Naive thymus-derived CD8-positive, alpha-beta T cell (primary cell): ENCODE results near the gene GPBP1. TPM values are rescaled to one million over a fixed set of nuclear protein-coding genes. Genes with fewer than 3 reads are reported as not detected.

Source experiments
- ATAC-seq, 2 donors: fragments of 150-1000 bp; cut with Tn5 transposase in 1 of 2; sonication (Bioruptor Pico), chemical (Tn5 transposase) in 1 of 2; 1 replicate in 1 of 2; 2 replicates in 1 of 2; pipeline ENCODE4 v1.10.0; 2021; ENCODE audit warnings: mild to moderate bottlenecking in 2 of 2, moderate library complexity in 2 of 2
- POLR2A ChIA-PET: fragments of 350-600 bp; sonication (Branson Sonifier 250); formaldehyde crosslinking; loops from one replicate; lab custom pipeline; 2021; ENCODE audit warnings: antibody characterized with exemption; lab: Charles Lee
- DNase-seq, 10 donors: peaks; one replicate each; pipeline versions ENCODE4 v3.0.0 to v3.0.0-alpha.2; 2020 to 2022
- H3K27ac Mint-ChIP-seq, 10 donors: one replicate each; pipeline ENCODE4 v1.8.0; 2020 to 2022; ENCODE audit warnings: mild to moderate bottlenecking in 10 of 10, mixed read lengths in 10 of 10, moderate library complexity in 4 of 10, inconsistent platforms in 1 of 10
- H3K27me3 Mint-ChIP-seq, 5 donors: one replicate each; pipeline ENCODE4 v1.8.0; 2021 to 2022; ENCODE audit warnings: mixed read lengths in 5 of 5
- H3K36me3 Mint-ChIP-seq, 3 donors: one replicate each; pipeline ENCODE4 v1.8.0; 2020 to 2022; ENCODE audit warnings: mixed read lengths in 3 of 3, mild to moderate bottlenecking in 2 of 3, inconsistent platforms in 1 of 3
- H3K4me1 Mint-ChIP-seq, 4 donors: one replicate each; pipeline ENCODE4 v1.8.0; 2021 to 2022; ENCODE audit warnings: mixed read lengths in 4 of 4
- H3K4me3 Mint-ChIP-seq, 10 donors: one replicate each; pipeline ENCODE4 v1.8.0; 2020 to 2022; ENCODE audit warnings: mild to moderate bottlenecking in 10 of 10, mixed read lengths in 10 of 10, moderate library complexity in 6 of 10, inconsistent platforms in 1 of 10
- H3K9me3 Mint-ChIP-seq, 9 donors: one replicate each; pipeline ENCODE4 v1.8.0; 2020 to 2022; ENCODE audit warnings: mixed read lengths in 9 of 9, mild to moderate bottlenecking in 3 of 9, inconsistent platforms in 1 of 9, moderate library complexity in 1 of 9
- polyA plus RNA-seq, 3 donors: library from polyadenylated mRNA; unstranded; fragments of 300-500 nt; fragmentation: Illumina TruSeq; gene quantifications; one replicate each; pipeline ENCODE4 v1.2.3, GENCODE V29; 2021
- total RNA-seq, 8 experiments: library from RNA in 2 of 8; stranded (reverse) in 2 of 8; gene quantifications; one replicate each; pipeline ENCODE4 v1.2.3 and lab custom pipeline; 2021 to 2026

Gene GPBP1
- total and polyA plus RNA-seq, 5 experiments from 2014 or later, result 69.8 to 168 (median 97.1) TPM

- no peak for ATAC-seq
- Mint-ChIP-seq H3K27me3 (no peaks in the 10 kb centered on the region), H3K4me3 (no peak overlapping the region), H3K4me1 (peaks cover 22 to 68% (median 42%) of the 10 kb centered on the region in 4 donors), H3K36me3 (peaks cover 0 to 73% (median 4%) of the 10 kb centered on the region in 3 donors), H3K9me3 (no peaks in the 10 kb centered on the region), H3K27ac (peak overlapping the region in 6 of 10 donors; percentile 36 to 83 (median 79))
- DNase-seq, result no peak
- POLR2A ChIA-PET, result interaction anchor here (0.7 to 1.2 kb wide), 2 partner anchors 307 to 513 kb away, joined by 3 read pairs; partner anchors contain the start of gene SETD9
These were observed 42.9 kb downstream of the GPBP1 start for GRCh38 chr5:57216714-57217113.

DNA sequence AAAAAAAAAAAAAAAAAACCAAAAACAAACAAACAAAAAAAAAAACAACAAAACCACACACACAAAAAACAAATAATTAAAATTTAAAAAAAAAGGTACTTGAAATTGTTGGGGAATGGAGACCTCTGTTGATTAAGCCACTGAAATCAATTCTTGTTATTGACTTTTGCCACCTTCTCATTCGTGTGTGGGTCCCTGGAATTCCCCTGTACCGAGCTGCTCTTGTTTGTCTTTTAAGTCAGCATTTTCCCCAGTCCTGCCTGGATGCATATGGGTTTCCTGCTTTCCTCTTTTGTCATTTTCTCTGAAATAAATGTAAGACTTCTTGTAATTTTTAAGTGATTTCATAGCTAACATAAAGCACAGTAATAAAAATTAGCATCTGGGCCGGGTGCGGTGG lies 45.5 kb downstream of the GPBP1 start:
- POLR2A ChIA-PET, result interaction anchor here (1.3 to 1.5 kb wide), 2 partner anchors 46 to 309 kb away, joined by 4 to 7 read pairs; partner anchors contain the start of gene GPBP1
- peak overlapping the region in 2 of 10 donors; percentile 5 to 15 for H3K4me3 Mint-ChIP-seq

GRCh38 chr5:57221049-57221568 lies 47.2 kb downstream of the GPBP1 start:
- peak; percentile 73 to 76 for ATAC-seq
- peak in 5 of 10 donors; percentile 51 to 82 (median 77) for DNase-seq
- Mint-ChIP-seq H3K4me3 (peak overlapping the region in 2 of 10 donors; percentile 5 to 30), H3K27me3 (no peaks in the 10 kb centered on the region), H3K27ac (peak overlapping the region; percentile 66 to 87 (median 79)), H3K36me3 (peaks cover 0 to 69% (median 0%) of the 10 kb centered on the region in 3 donors), H3K4me1 (peaks cover 9 to 53% (median 36%) of the 10 kb centered on the region in 4 donors), H3K9me3 (no peaks in the 10 kb centered on the region)
- POLR2A ChIA-PET, result interaction anchor here (0.6 kb wide), 1 partner anchor 317 kb away, joined by 3 read pairs; no protein-coding TSS in a partner anchor

More for the DNA sequence above, 45.5 kb downstream of the GPBP1 start:
- Mint-ChIP-seq H3K36me3 (peaks cover 0 to 71% (median 2%) of the 10 kb centered on the region in 3 donors), H3K27me3 (no peaks in the 10 kb centered on the region), H3K27ac (peak overlapping the region in 9 of 10 donors; percentile 28 to 88 (median 82)), H3K9me3 (no peaks in the 10 kb centered on the region), H3K4me1 (peaks cover 19 to 57% (median 42%) of the 10 kb centered on the region in 4 donors)
- peak; percentile 33 to 46 for ATAC-seq
- peak in 2 of 10 donors; percentile 14 for DNase-seq

DNA sequence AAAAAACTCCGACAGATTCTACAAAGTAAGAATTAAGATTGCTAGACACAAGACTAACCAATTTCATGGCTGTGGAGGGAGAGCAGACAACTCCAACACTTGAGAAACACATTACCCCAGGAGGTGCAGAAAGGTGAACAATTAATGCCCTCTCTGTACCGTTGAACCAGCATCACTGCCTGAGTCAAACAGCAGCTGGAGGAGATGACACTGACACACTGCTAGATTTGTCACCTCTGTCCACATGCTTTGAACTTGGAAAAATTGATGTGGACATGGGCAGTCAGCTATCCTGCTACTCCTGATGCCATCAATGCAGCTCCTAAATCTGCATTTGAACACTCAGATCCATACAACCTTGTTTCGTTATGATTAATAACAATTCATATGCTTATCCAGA lies 51.7 kb downstream of the GPBP1 start:
- DNase-seq, result no peak
- H3K9me3 Mint-ChIP-seq, result no peaks in the 10 kb centered on the region
- peak overlapping the region in 1 of 10 donors; percentile 48 for H3K27ac Mint-ChIP-seq
- no peaks in the 10 kb centered on the region for H3K27me3 Mint-ChIP-seq
- H3K4me1 Mint-ChIP-seq, result peaks cover 8 to 51% (median 32%) of the 10 kb centered on the region in 4 donors
- no peak overlapping the region for H3K4me3 Mint-ChIP-seq
- POLR2A ChIA-PET, result interaction anchor here (0.7 kb wide), 1 partner anchor 325 kb away, joined by 3 read pairs; no protein-coding TSS in a partner anchor
- peaks cover 0 to 67% (median 3%) of the 10 kb centered on the region in 3 donors for H3K36me3 Mint-ChIP-seq
- ATAC-seq, result no peak

DNA sequence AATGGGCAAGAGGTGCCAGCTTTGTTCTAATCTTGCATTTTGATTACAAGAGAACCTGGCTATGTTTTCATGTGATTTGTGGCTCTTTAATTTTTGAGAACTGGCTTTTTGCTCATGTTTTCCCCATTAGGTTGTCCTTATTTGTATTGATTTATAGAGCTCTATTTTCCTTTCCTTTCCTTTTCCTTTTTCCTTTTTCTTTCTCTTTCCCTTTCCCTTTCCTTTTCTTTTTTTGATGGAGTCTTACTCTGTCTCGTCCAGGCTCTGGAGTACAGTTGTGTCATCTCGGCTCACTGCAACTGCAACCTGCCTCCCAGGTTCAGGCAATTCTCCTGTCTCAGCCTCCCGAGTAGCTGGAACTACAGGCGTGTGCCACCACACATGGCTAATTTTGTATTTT lies 55.5 kb downstream of the GPBP1 start:
- peak overlapping the region in 2 of 10 donors; percentile 2 to 66 for H3K27ac Mint-ChIP-seq
- H3K36me3 Mint-ChIP-seq, result peaks cover 6 to 74% (median 31%) of the 10 kb centered on the region in 3 donors
- POLR2A ChIA-PET, result no interaction called here

GRCh38 chr5:57231607-57232006 lies 57.7 kb downstream of the GPBP1 start:
- ATAC-seq, result no peak
- peaks cover 14 to 52% (median 41%) of the 10 kb centered on the region in 4 donors for H3K4me1 Mint-ChIP-seq
- peak overlapping the region in 3 of 10 donors; percentile 20 to 70 (median 30) for H3K4me3 Mint-ChIP-seq
- no peaks in the 10 kb centered on the region for H3K27me3 Mint-ChIP-seq
- POLR2A ChIA-PET, result no interaction called here
- H3K9me3 Mint-ChIP-seq, result peaks cover 0 to 2% (median 0%) of the 10 kb centered on the region in 9 donors
- peak overlapping the region in 4 of 10 donors; percentile 10 to 75 (median 62) for H3K27ac Mint-ChIP-seq
- H3K36me3 Mint-ChIP-seq, result peaks cover 6 to 76% (median 36%) of the 10 kb centered on the region in 3 donors
- DNase-seq, result no peak

More for the DNA sequence above, 55.5 kb downstream of the GPBP1 start:
- Mint-ChIP-seq H3K4me1 (peaks cover 17 to 58% (median 41%) of the 10 kb centered on the region in 4 donors), H3K4me3 (no peak overlapping the region), H3K27me3 (no peaks in the 10 kb centered on the region), H3K9me3 (peaks cover 0 to 2% (median 0%) of the 10 kb centered on the region in 9 donors)
- no peak for ATAC-seq
- DNase-seq, result no peak

DNA sequence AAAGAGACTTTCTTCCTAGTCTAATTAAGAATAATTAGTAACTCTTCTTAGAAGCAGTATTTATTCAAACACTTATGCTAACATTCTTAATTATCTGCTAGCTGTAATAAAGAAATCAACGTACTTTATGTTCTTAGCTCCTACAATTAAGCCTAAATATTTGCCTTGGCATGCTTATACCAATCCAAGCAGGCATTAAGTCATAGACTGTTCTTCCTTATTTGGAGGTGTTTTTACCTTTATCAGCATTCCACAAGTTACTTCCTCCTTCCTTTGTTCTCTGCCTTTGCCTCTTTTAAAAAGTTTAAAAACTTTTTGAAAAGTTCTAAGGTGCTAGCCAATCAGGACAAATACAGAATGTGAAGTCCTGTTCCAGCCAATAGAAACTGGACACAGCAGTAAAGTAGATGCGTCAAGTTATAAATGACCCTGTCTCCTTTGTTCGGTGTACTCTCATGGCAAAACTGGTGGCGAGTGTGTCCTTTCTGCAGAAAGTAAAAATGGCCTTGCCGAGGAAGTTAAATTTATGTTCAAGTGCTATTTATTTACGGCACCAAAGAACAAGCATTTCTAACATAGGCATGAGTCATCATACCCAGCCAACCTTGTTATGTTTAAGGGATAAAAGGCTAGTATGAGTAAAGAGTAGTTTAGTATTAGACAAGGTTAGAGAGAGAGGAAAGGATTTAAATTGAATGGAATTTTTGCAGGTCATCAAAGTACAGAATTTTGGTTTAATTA lies 58.6 kb downstream of the GPBP1 start:
- no peak for DNase-seq
- Mint-ChIP-seq H3K27ac (peak overlapping the region in 5 of 10 donors; percentile 1 to 75 (median 15)), H3K4me1 (peaks cover 17 to 51% (median 48%) of the 10 kb centered on the region in 4 donors), H3K27me3 (no peaks in the 10 kb centered on the region), H3K9me3 (peaks cover 0 to 2% (median 0%) of the 10 kb centered on the region in 9 donors), H3K4me3 (no peak overlapping the region), H3K36me3 (peaks cover 6 to 84% (median 35%) of the 10 kb centered on the region in 3 donors)
- ATAC-seq, result no peak
- POLR2A ChIA-PET, result no interaction called here

GRCh38 chr5:57243286-57244137 lies 69.7 kb downstream of the GPBP1 start:
- ATAC-seq, result no peak
- Mint-ChIP-seq H3K4me3 (no peak overlapping the region), H3K27ac (peak overlapping the region in 8 of 10 donors; percentile 37 to 79 (median 63)), H3K36me3 (peaks cover 0 to 72% (median 12%) of the 10 kb centered on the region in 3 donors), H3K9me3 (no peaks in the 10 kb centered on the region), H3K27me3 (no peaks in the 10 kb centered on the region), H3K4me1 (peaks cover 10 to 37% (median 37%) of the 10 kb centered on the region in 4 donors)
- POLR2A ChIA-PET, result interaction anchor here (0.6 kb wide), 1 partner anchor 73 kb away, joined by 3 read pairs; no protein-coding TSS in a partner anchor
- no peak for DNase-seq

- peaks cover 10 to 38% (median 37%) of the 10 kb centered on the region in 4 donors for H3K4me1 Mint-ChIP-seq
- POLR2A ChIA-PET, result interaction anchor here (0.6 kb wide), 1 partner anchor 74 kb away, joined by 3 read pairs; no protein-coding TSS in a partner anchor
- no peaks in the 10 kb centered on the region for H3K9me3 Mint-ChIP-seq
These were observed 70.5 kb downstream of the GPBP1 start for GRCh38 chr5:57244331-57244730.

DNA sequence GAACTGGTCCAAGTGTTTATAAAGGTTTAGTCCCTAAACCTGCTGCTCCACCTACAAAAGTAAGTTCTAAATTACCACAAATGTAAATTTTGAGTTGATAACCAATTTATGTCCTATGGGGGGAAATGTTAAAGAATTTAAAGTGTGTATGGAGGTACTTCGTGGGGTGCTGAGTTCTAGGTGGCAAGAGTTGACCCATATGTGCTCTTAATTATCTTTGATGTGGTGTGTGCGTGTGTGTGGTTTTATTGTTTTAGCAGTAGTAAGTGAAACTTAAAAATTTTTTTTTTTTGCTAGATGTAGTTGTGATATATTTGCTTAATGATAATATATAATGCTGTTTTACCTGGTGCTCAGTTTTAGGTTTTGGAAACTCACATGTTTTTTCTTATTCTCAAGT lies 72.6 kb downstream of the GPBP1 start:
- Mint-ChIP-seq H3K9me3 (no peaks in the 10 kb centered on the region), H3K4me1 (peaks cover 10 to 35% (median 34%) of the 10 kb centered on the region in 4 donors)

More at GRCh38 chr5:57244331-57244730, 70.5 kb downstream of the GPBP1 start:
- Mint-ChIP-seq H3K4me3 (no peak overlapping the region), H3K27ac (peak overlapping the region in 8 of 10 donors; percentile 2 to 79 (median 36)), H3K36me3 (peaks cover 0 to 72% (median 14%) of the 10 kb centered on the region in 3 donors), H3K27me3 (no peaks in the 10 kb centered on the region)
- no peak for ATAC-seq
- no peak for DNase-seq

GRCh38 chr5:57247765-57248164 lies 73.9 kb downstream of the GPBP1 start:
- no peaks in the 10 kb centered on the region for H3K9me3 Mint-ChIP-seq
- peaks cover 10 to 37% (median 35%) of the 10 kb centered on the region in 4 donors for H3K4me1 Mint-ChIP-seq
- POLR2A ChIA-PET, result no interaction called here
- H3K4me3 Mint-ChIP-seq, result no peak overlapping the region
- H3K27ac Mint-ChIP-seq, result peak overlapping the region in 5 of 10 donors; percentile 0 to 74 (median 43)
- DNase-seq (no peak), ATAC-seq (no peak)
- H3K36me3 Mint-ChIP-seq, result peaks cover 0 to 75% (median 25%) of the 10 kb centered on the region in 3 donors
- H3K27me3 Mint-ChIP-seq, result no peaks in the 10 kb centered on the region

More for the DNA sequence above, 72.6 kb downstream of the GPBP1 start:
- Mint-ChIP-seq H3K4me3 (peak overlapping the region in 8 of 10 donors; percentile 2 to 35 (median 6)), H3K27ac (peak overlapping the region; percentile 23 to 90 (median 60)), H3K27me3 (no peaks in the 10 kb centered on the region), H3K36me3 (peaks cover 0 to 71% (median 24%) of the 10 kb centered on the region in 3 donors)
- DNase-seq, result peak in 4 of 10 donors; percentile 8 to 29 (median 22)
- POLR2A ChIA-PET, result interaction anchor here (0.7 kb wide), 1 partner anchor 681 kb away, joined by 3 read pairs; no protein-coding TSS in a partner anchor
- ATAC-seq, result peak; percentile 67 to 71
